KMS-11 (cell line): ENCODE measurements around the gene IL17C.

Experiments
- H2AFZ ChIP-seq: fragments of 200-600 bp; sonication (generic); 2 replicates; pipeline ENCODE4 v1.6.1; 2016; ENCODE audit warnings: antibody characterized with exemption, mixed run types, low read depth
- H3K27ac ChIP-seq: fragments of 200-600 bp; sonication (generic); 2 replicates; pipeline ENCODE4 v1.6.1; 2016; ENCODE audit warnings: mild to moderate bottlenecking, mixed run types
- H3K27me3 ChIP-seq: fragments of 200-600 bp; sonication (generic); 2 replicates; pipeline ENCODE4 v1.6.1; 2017; ENCODE audit warnings: mild to moderate bottlenecking, low read depth, mixed run types, moderate library complexity; ENCODE audit not compliant: insufficient read depth
- H3K36me3 ChIP-seq: fragments of 200-600 bp; sonication (generic); 2 replicates; pipeline ENCODE4 v1.6.1; 2017; ENCODE audit warnings: mild to moderate bottlenecking, mixed run types; ENCODE audit not compliant: insufficient read depth
- H3K4me1 ChIP-seq: fragments of 200-600 bp; sonication (generic); 2 replicates; pipeline ENCODE4 v1.6.1; 2016; ENCODE audit warnings: mild to moderate bottlenecking, low read depth, mixed run types; ENCODE audit not compliant: poor library complexity, severe bottlenecking
- H3K4me2 ChIP-seq: fragments of 200-600 bp; sonication (generic); 2 replicates; pipeline ENCODE4 v1.7.0; 2016; ENCODE audit warnings: mild to moderate bottlenecking, mixed run types
- H3K4me3 ChIP-seq: fragments of 200-600 bp; sonication (generic); IDR thresholded peaks from 2 replicates; pipeline ENCODE4 v1.6.1; 2017; ENCODE audit warnings: low read depth, low read length, mixed read lengths; ENCODE audit not compliant: insufficient read depth
- H3K79me2 ChIP-seq: fragments of 200-600 bp; sonication (generic); 2 replicates; pipeline ENCODE4 v1.6.1; 2016; ENCODE audit warnings: low read depth, mixed run types; ENCODE audit not compliant: insufficient read depth
- H3K9ac ChIP-seq: fragments of 200-600 bp; sonication (generic); 2 replicates; pipeline ENCODE4 v1.6.1; 2016; ENCODE audit warnings: mild to moderate bottlenecking, mixed run types
- H4K20me1 ChIP-seq: fragments of 200-600 bp; sonication (generic); 2 replicates; pipeline ENCODE4 v1.6.1; 2016; ENCODE audit warnings: mild to moderate bottlenecking, mixed run types; ENCODE audit not compliant: insufficient read depth
- CTCF ChIP-seq: fragments of 200-600 bp; sonication (generic); conservative IDR thresholded peaks from 2 replicates; pipeline ENCODE4 v1.6.1; 2017; ENCODE audit warnings: low read depth, mild to moderate bottlenecking, antibody characterized with exemption, low read length, moderate library complexity, mixed read lengths

The IL17C gene

DNA sequence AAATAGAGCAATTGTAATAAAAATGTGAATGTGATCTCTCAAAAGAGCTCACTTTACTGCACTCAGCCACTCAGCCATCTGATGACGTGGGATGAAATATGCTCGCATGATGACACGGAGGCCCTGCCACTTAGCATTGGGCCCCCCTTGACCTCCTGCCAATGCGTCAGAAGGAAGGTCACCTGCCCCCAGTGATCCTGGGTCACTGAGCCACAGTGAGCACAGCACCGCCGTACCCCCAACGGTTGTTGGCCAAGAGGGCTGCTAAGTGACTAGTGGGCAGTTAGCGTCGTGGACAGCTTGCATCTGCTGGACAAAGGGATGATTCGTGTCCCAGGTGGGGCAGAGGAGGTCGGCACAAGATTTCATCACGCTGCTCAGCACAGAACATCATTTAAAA lies 45.3 kb upstream of the IL17C start:
- no peaks in the 10 kb centered on the region; the same call in 1 of the 2 replicates for H3K36me3 ChIP-seq
- no peak for TF ChIP-seq CTCF
- H3K9ac ChIP-seq = no peak overlapping the region
- no peak overlapping the region for H3K4me3 ChIP-seq
- no peak overlapping the region for H2AFZ ChIP-seq
- peaks cover 25% of the 10 kb centered on the region; the same call in 1 of the 2 replicates for H3K79me2 ChIP-seq
- no peaks in the 10 kb centered on the region for H4K20me1 ChIP-seq
- no peak overlapping the region for H3K27ac ChIP-seq
- no peaks in the 10 kb centered on the region for H3K27me3 ChIP-seq
- no peak overlapping the region for H3K4me2 ChIP-seq
- peaks cover 28% of the 10 kb centered on the region for H3K4me1 ChIP-seq

- H4K20me1 ChIP-seq = no peaks in the 10 kb centered on the region
- peaks cover 32% of the 10 kb centered on the region for H3K4me1 ChIP-seq
- peaks cover 25% of the 10 kb centered on the region; the same call in 1 of the 2 replicates for H3K79me2 ChIP-seq
- H3K4me2 ChIP-seq = no peak overlapping the region
- no peak overlapping the region for H3K4me3 ChIP-seq
- H3K27ac ChIP-seq = no peak overlapping the region
- no peak overlapping the region for H2AFZ ChIP-seq
- no peaks in the 10 kb centered on the region for H3K36me3 ChIP-seq
- H3K27me3 ChIP-seq = no peaks in the 10 kb centered on the region
- no peak overlapping the region for H3K9ac ChIP-seq
- TF ChIP-seq CTCF = no peak
These were observed 44.9 kb upstream of the IL17C start for GRCh38 chr16:88593489-88593888.

- Histone ChIP-seq H3K4me3 (no peak overlapping the region), H3K79me2 (peaks cover 25% of the 10 kb centered on the region; the same call in 1 of the 2 replicates), H2AFZ (no peak overlapping the region), H4K20me1 (no peaks in the 10 kb centered on the region), H3K27me3 (no peaks in the 10 kb centered on the region), H3K27ac (no peak overlapping the region), H3K9ac (no peak overlapping the region), H3K36me3 (no peaks in the 10 kb centered on the region), H3K4me1 (peaks cover 37% of the 10 kb centered on the region), H3K4me2 (no peak overlapping the region)
- no peak for TF ChIP-seq CTCF
These were observed 44.5 kb upstream of the IL17C start for GRCh38 chr16:88593910-88594309.

DNA sequence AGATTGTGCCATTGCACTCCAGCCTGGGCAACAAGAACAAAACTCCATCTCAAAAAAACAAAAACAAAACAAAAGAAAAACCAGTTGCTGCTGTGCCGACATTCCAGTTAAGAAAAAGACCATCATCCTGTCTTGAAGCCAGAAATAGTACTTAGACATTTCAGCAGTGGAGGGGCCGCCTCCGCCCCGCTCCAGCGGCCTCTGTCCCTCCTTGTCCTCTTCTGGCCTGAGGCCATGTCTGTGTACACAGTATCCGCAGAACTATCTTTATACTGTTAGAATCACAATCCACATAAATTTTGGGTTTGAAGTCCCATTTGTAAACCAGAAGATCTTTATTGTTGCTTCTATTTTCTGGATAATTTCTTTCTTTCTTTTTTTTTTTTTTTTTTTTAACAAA lies 43.3 kb upstream of the IL17C start:
- no peak overlapping the region for H3K4me3 ChIP-seq
- H4K20me1 ChIP-seq = no peaks in the 10 kb centered on the region
- H3K36me3 ChIP-seq = no peaks in the 10 kb centered on the region
- peaks cover 38% of the 10 kb centered on the region for H3K4me1 ChIP-seq
- TF ChIP-seq CTCF = no peak
- H3K27ac ChIP-seq = no peak overlapping the region
- no peak overlapping the region for H2AFZ ChIP-seq
- no peaks in the 10 kb centered on the region for H3K27me3 ChIP-seq
- no peak overlapping the region for H3K9ac ChIP-seq
- H3K79me2 ChIP-seq = peaks cover 25% of the 10 kb centered on the region; the same call in 1 of the 2 replicates
- no peak overlapping the region for H3K4me2 ChIP-seq
